Activated naive CD8-positive, alpha-beta T cell treated with anti-CD3 and anti-CD28 coated beads, Interleukin-2, amount 10 ng/mL, durations not matched to agents 7 days and 5 days (primary cell): ENCODE measurements around the gene TTLL5. TPM values are rescaled to one million over a fixed set of nuclear protein-coding genes. Genes with fewer than 3 reads are reported as not detected.
A peak's percentile ranks its signal among the peaks of the same experiment; 100 is the strongest.

ENCODE experiments used
- ATAC-seq: fragments of 150-1000 bp; cut with Tn5 transposase; one replicate; pipeline ENCODE4 v1.10.0; 2021; ENCODE audit warnings: low read depth, moderate library complexity
- POLR2A ChIA-PET: fragments of 350-600 bp; sonication (Branson Sonifier 250); formaldehyde crosslinking; loops from one replicate; lab custom pipeline; 2021; ENCODE audit warnings: antibody characterized with exemption; lab: Charles Lee
- DNase-seq: peaks from one replicate; pipeline ENCODE4 v3.0.0; 2021
- H3K27ac Mint-ChIP-seq: one replicate; pipeline ENCODE4 v1.8.0; 2022; ENCODE audit warnings: mild to moderate bottlenecking, mixed read lengths
- H3K27me3 Mint-ChIP-seq: one replicate; pipeline ENCODE4 v1.8.0; 2022; ENCODE audit warnings: mild to moderate bottlenecking, moderate library complexity, mixed read lengths
- H3K36me3 Mint-ChIP-seq: one replicate; pipeline ENCODE4 v1.8.0; 2021; ENCODE audit warnings: mild to moderate bottlenecking, mixed read lengths
- H3K4me1 Mint-ChIP-seq: one replicate; pipeline ENCODE4 v1.8.0; 2021; ENCODE audit warnings: mixed read lengths
- H3K4me3 Mint-ChIP-seq: one replicate; pipeline ENCODE4 v1.8.0; 2022; ENCODE audit warnings: mild to moderate bottlenecking, moderate library complexity, mixed read lengths
- H3K9me3 Mint-ChIP-seq: one replicate; pipeline ENCODE4 v1.8.0; 2021; ENCODE audit warnings: mixed read lengths
- total RNA-seq, 2 experiments: library from RNA; stranded (reverse); gene quantifications; one replicate each; pipeline ENCODE4 v1.2.3, GENCODE V29; 2021

TTLL5 gene
- total RNA-seq, 2 experiments from 2014 or later = 31.8 to 32.7 TPM

GRCh38 chr14:75982266-75983018 lies 321.4 kb downstream of the TTLL5 start:
- peaks cover 35% of the 10 kb centered on the region for H3K4me1 Mint-ChIP-seq

GRCh38 chr14:75983019-75983358 lies 321.9 kb downstream of the TTLL5 start:
- no peak overlapping the region for H3K27ac Mint-ChIP-seq
- H3K27me3 Mint-ChIP-seq = peaks cover 4% of the 10 kb centered on the region
- POLR2A ChIA-PET = interaction anchor here (0.6 to 1.5 kb wide), 3 partner anchors 76 to 274 kb away, joined by 3 to 10 read pairs (median 6); no protein-coding TSS in a partner anchor
- H3K4me3 Mint-ChIP-seq = peak overlapping the region; percentile 89
- ATAC-seq (no peak), DNase-seq (no peak)
- peaks cover 35% of the 10 kb centered on the region for H3K4me1 Mint-ChIP-seq
- H3K36me3 Mint-ChIP-seq = no peaks in the 10 kb centered on the region
- H3K9me3 Mint-ChIP-seq = no peaks in the 10 kb centered on the region

More at GRCh38 chr14:75982266-75983018, 321.4 kb downstream of the TTLL5 start:
- DNase-seq (peak; percentile 85), ATAC-seq (peak; percentile 64)
- POLR2A ChIA-PET = interaction anchor here (0.6 to 1.5 kb wide), 3 partner anchors 76 to 273 kb away, joined by 3 to 10 read pairs (median 6); no protein-coding TSS in a partner anchor
- Mint-ChIP-seq H3K9me3 (no peaks in the 10 kb centered on the region), H3K4me3 (peak overlapping the region; percentile 89), H3K27me3 (peaks cover 4% of the 10 kb centered on the region), H3K27ac (no peak overlapping the region), H3K36me3 (no peaks in the 10 kb centered on the region)

- ATAC-seq (no peak), DNase-seq (no peak)
- Mint-ChIP-seq H3K27ac (no peak overlapping the region), H3K9me3 (no peaks in the 10 kb centered on the region), H3K27me3 (peaks cover 4% of the 10 kb centered on the region), H3K36me3 (no peaks in the 10 kb centered on the region), H3K4me3 (no peak overlapping the region), H3K4me1 (peaks cover 23% of the 10 kb centered on the region)
- POLR2A ChIA-PET = no interaction called here
Observed at GRCh38 chr14:75984674-75985073, 323.6 kb downstream of the TTLL5 start.

GRCh38 chr14:75985618-75986438 lies 324.8 kb downstream of the TTLL5 start, which contains the start of gene IFT43:
Gene IFT43, plus strand, starts transcription at chr14:75985763. Its CDS starts 24 bp downstream, at chr14:75985787.
- POLR2A ChIA-PET = no interaction called here
- Mint-ChIP-seq H3K36me3 (peaks cover 2% of the 10 kb centered on the region), H3K4me1 (peaks cover 20% of the 10 kb centered on the region), H3K27ac (peak within 1 kb of the TSS; percentile 39), H3K9me3 (no peaks in the 10 kb centered on the region), H3K27me3 (peaks cover 4% of the 10 kb centered on the region), H3K4me3 (peak within 1 kb of the TSS; percentile 83)
- peak; percentile 89 for DNase-seq
- ATAC-seq = peak; percentile 59

GRCh38 chr14:75986439-75986765 lies 325.4 kb downstream of the TTLL5 start:
- POLR2A ChIA-PET = no interaction called here
- DNase-seq = no peak
- Mint-ChIP-seq H3K27me3 (peaks cover 4% of the 10 kb centered on the region), H3K4me1 (peaks cover 15% of the 10 kb centered on the region), H3K36me3 (peaks cover 2% of the 10 kb centered on the region), H3K9me3 (no peaks in the 10 kb centered on the region), H3K27ac (no peak overlapping the region), H3K4me3 (peak overlapping the region; percentile 83)
- no peak for ATAC-seq

- POLR2A ChIA-PET = no interaction called here
- ATAC-seq (no peak), DNase-seq (no peak)
- H3K36me3 Mint-ChIP-seq = peaks cover 2% of the 10 kb centered on the region
- H3K27ac Mint-ChIP-seq = no peak overlapping the region
- no peak overlapping the region for H3K4me3 Mint-ChIP-seq
- peaks cover 11% of the 10 kb centered on the region for H3K4me1 Mint-ChIP-seq
- no peaks in the 10 kb centered on the region for H3K9me3 Mint-ChIP-seq
- H3K27me3 Mint-ChIP-seq = peaks cover 4% of the 10 kb centered on the region
Observed at GRCh38 chr14:75987201-75987970, 326.3 kb downstream of the TTLL5 start.

GRCh38 chr14:75989134-75989533 lies 328.1 kb downstream of the TTLL5 start:
- no peak overlapping the region for H3K27ac Mint-ChIP-seq
- POLR2A ChIA-PET = no interaction called here
- no peaks in the 10 kb centered on the region for H3K9me3 Mint-ChIP-seq
- peaks cover 2% of the 10 kb centered on the region for H3K36me3 Mint-ChIP-seq
- DNase-seq (no peak), ATAC-seq (no peak)
- H3K27me3 Mint-ChIP-seq = no peaks in the 10 kb centered on the region
- peaks cover 13% of the 10 kb centered on the region for H3K4me1 Mint-ChIP-seq
- no peak overlapping the region for H3K4me3 Mint-ChIP-seq

GRCh38 chr14:75990297-75990696 lies 329.3 kb downstream of the TTLL5 start:
- peaks cover 13% of the 10 kb centered on the region for H3K4me1 Mint-ChIP-seq
- H3K27ac Mint-ChIP-seq = no peak overlapping the region
- peaks cover 2% of the 10 kb centered on the region for H3K36me3 Mint-ChIP-seq
- H3K9me3 Mint-ChIP-seq = no peaks in the 10 kb centered on the region
- ATAC-seq = no peak
- no peak overlapping the region for H3K4me3 Mint-ChIP-seq
- no peaks in the 10 kb centered on the region for H3K27me3 Mint-ChIP-seq
- POLR2A ChIA-PET = no interaction called here
- DNase-seq = no peak

- H3K36me3 Mint-ChIP-seq = peaks cover 2% of the 10 kb centered on the region
- peaks cover 4% of the 10 kb centered on the region for H3K4me1 Mint-ChIP-seq
- DNase-seq (no peak), ATAC-seq (no peak)
- POLR2A ChIA-PET = no interaction called here
- H3K4me3 Mint-ChIP-seq = no peak overlapping the region
- H3K9me3 Mint-ChIP-seq = no peaks in the 10 kb centered on the region
- H3K27me3 Mint-ChIP-seq = no peaks in the 10 kb centered on the region
- H3K27ac Mint-ChIP-seq = no peak overlapping the region
Observed at GRCh38 chr14:75991753-75992152, 330.7 kb downstream of the TTLL5 start.

- H3K4me1 Mint-ChIP-seq = peaks cover 3% of the 10 kb centered on the region
- H3K4me3 Mint-ChIP-seq = no peak overlapping the region
- no peaks in the 10 kb centered on the region for H3K9me3 Mint-ChIP-seq
- no peak overlapping the region for H3K27ac Mint-ChIP-seq
- no peak for DNase-seq
- peaks cover 2% of the 10 kb centered on the region for H3K36me3 Mint-ChIP-seq
- H3K27me3 Mint-ChIP-seq = no peaks in the 10 kb centered on the region
- ATAC-seq = no peak
- POLR2A ChIA-PET = no interaction called here
Observed at GRCh38 chr14:75993567-75994041, 332.6 kb downstream of the TTLL5 start.

GRCh38 chr14:75995372-75996041 lies 334.5 kb downstream of the TTLL5 start:
- ATAC-seq (no peak), DNase-seq (no peak)
- H3K9me3 Mint-ChIP-seq = no peaks in the 10 kb centered on the region
- H3K4me3 Mint-ChIP-seq = no peak overlapping the region
- POLR2A ChIA-PET = no interaction called here
- no peaks in the 10 kb centered on the region for H3K36me3 Mint-ChIP-seq
- no peak overlapping the region for H3K27ac Mint-ChIP-seq
- H3K4me1 Mint-ChIP-seq = peaks cover 3% of the 10 kb centered on the region
- H3K27me3 Mint-ChIP-seq = no peaks in the 10 kb centered on the region

GRCh38 chr14:75996488-75996887 lies 335.4 kb downstream of the TTLL5 start:
- Mint-ChIP-seq H3K9me3 (no peaks in the 10 kb centered on the region), H3K27me3 (no peaks in the 10 kb centered on the region), H3K36me3 (no peaks in the 10 kb centered on the region), H3K4me1 (peaks cover 3% of the 10 kb centered on the region), H3K4me3 (no peak overlapping the region), H3K27ac (no peak overlapping the region)
- no peak for ATAC-seq
- POLR2A ChIA-PET = no interaction called here
- DNase-seq = no peak
